Neural progenitor cell (in vitro differentiated cells): ENCODE measurements around the gene PNN. TPM values are rescaled to one million over a fixed set of nuclear protein-coding genes. Genes with fewer than 3 reads are reported as not detected.
"Not testable (repeated sequence)": the region's sequence is repeated elsewhere in the genome, so short reads cannot be mapped to it uniquely, and the experiment has no call there.

Experiments
- DNase-seq: peaks from one replicate; pipeline ENCODE4 v3.0.0-alpha.2; 2016; ENCODE audit warnings: low spot score
- H2AFZ ChIP-seq: fragments of 200-600 bp; sonication (generic); replicated peaks from 2 replicates; pipeline ENCODE4 v1.6.1; 2016; ENCODE audit warnings: antibody characterized with exemption
- H3F3A ChIP-seq: fragments of 200-600 bp; sonication (generic); 2 replicates; pipeline ENCODE4 v1.6.1; 2016; ENCODE audit warnings: antibody characterized with exemption, low read depth
- H3K27ac ChIP-seq: fragments of 200-600 bp; sonication (generic); 2 replicates; pipeline ENCODE4 v1.5.1; 2016; ENCODE audit warnings: mild to moderate bottlenecking
- H3K27me3 ChIP-seq: fragments of 200-600 bp; sonication (generic); 2 replicates; pipeline ENCODE4 v1.6.1; 2016; ENCODE audit warnings: mild to moderate bottlenecking, moderate library complexity
- H3K36me3 ChIP-seq: fragments of 200-600 bp; sonication (generic); 2 replicates; pipeline ENCODE4 v1.5.1; 2016
- H3K4me1 ChIP-seq: fragments of 200-600 bp; sonication (generic); 2 replicates; pipeline ENCODE4 v1.6.1; 2016; ENCODE audit warnings: mixed run types
- H3K4me2 ChIP-seq: fragments of 200-600 bp; sonication (generic); 2 replicates; pipeline ENCODE4 v1.6.1; 2016
- H3K4me3 ChIP-seq: fragments of 200-600 bp; sonication (generic); 2 replicates; pipeline ENCODE4 v1.5.1; 2016
- H3K79me2 ChIP-seq: fragments of 200-600 bp; sonication (generic); 2 replicates; pipeline ENCODE4 v1.6.1; 2016; ENCODE audit warnings: low read depth
- H3K9ac ChIP-seq: fragments of 200-600 bp; sonication (generic); 2 replicates; pipeline ENCODE4 v1.6.1; 2016
- H3K9me3 ChIP-seq: fragments of 200-600 bp; sonication (generic); 2 replicates; pipeline ENCODE4 v1.5.1; 2016; ENCODE audit warnings: low read depth
- H4K20me1 ChIP-seq: fragments of 200-600 bp; sonication (generic); 2 replicates; pipeline ENCODE4 v1.6.1; 2016; ENCODE audit warnings: low read depth
- H3K27ac Mint-ChIP-seq: 3 replicates; pipeline ENCODE4 v1.8.0; 2021; ENCODE audit warnings: mixed read lengths
- H3K27me3 Mint-ChIP-seq: 2 replicates; pipeline ENCODE4 v1.8.0; 2022; ENCODE audit warnings: low read depth, mild to moderate bottlenecking, inconsistent platforms, moderate library complexity, mixed read lengths; ENCODE audit not compliant: insufficient read depth
- H3K36me3 Mint-ChIP-seq: 3 replicates; pipeline ENCODE4 v1.8.0; 2021; ENCODE audit warnings: mixed read lengths
- H3K4me1 Mint-ChIP-seq: 3 replicates; pipeline ENCODE4 v1.8.0; 2021; ENCODE audit warnings: mixed read lengths
- H3K4me3 Mint-ChIP-seq: 3 replicates; pipeline ENCODE4 v1.8.0; 2021; ENCODE audit warnings: mild to moderate bottlenecking, moderate library complexity, mixed read lengths
- H3K9me3 Mint-ChIP-seq: 3 replicates; pipeline ENCODE4 v1.8.0; 2020; ENCODE audit warnings: mixed read lengths
- CTCF ChIP-seq: fragments of 200-600 bp; sonication (generic); IDR thresholded peaks from 2 replicates; pipeline ENCODE4 v1.5.1; 2017; ENCODE audit warnings: antibody characterized with exemption, mild to moderate bottlenecking
- EZH2 ChIP-seq: fragments of 200-600 bp; sonication (generic); IDR thresholded peaks from 2 replicates; pipeline ENCODE4 v1.6.1; 2017; ENCODE audit warnings: antibody characterized with exemption, mild to moderate bottlenecking, moderate library complexity
- EZH2phosphoT487 ChIP-seq: fragments of 200-600 bp; sonication (generic); IDR thresholded peaks from 2 replicates; pipeline ENCODE4 v1.6.1; 2017; ENCODE audit warnings: antibody characterized with exemption
- total RNA-seq: library from RNA; depleted of rRNA; stranded (reverse); fragments of >200 nt; gene quantifications from 2 replicates; pipeline ENCODE4 v1.2.3, GENCODE V29; 2015; ENCODE audit warnings: low replicate concordance

Gene PNN
- total RNA-seq, 1 donor from 2014 or later: 110 TPM

GRCh38 chr14:39143226-39143625 is 31.8 kb upstream of the PNN start:
- H3K27ac Mint-ChIP-seq, H3K4me1 Mint-ChIP-seq, H3K9me3 ChIP-seq, H3K27me3 ChIP-seq, H3K79me2 ChIP-seq, H3K4me1 ChIP-seq, H3K4me2 ChIP-seq, H3K9ac ChIP-seq, DNase-seq, H3K27ac ChIP-seq, H3K9me3 Mint-ChIP-seq, H3K4me3 ChIP-seq, H2AFZ ChIP-seq, H3K27me3 Mint-ChIP-seq, H3F3A ChIP-seq, H4K20me1 ChIP-seq, H3K4me3 Mint-ChIP-seq, H3K36me3 ChIP-seq: not testable (repeated sequence)
- peaks cover 26% of the 10 kb centered on the region for H3K36me3 Mint-ChIP-seq

- no peak overlapping the region for H3K4me3 Mint-ChIP-seq
- no peak overlapping the region for H3K27ac ChIP-seq
- H3K36me3 ChIP-seq: no peaks in the 10 kb centered on the region
- H3K27me3 Mint-ChIP-seq: no peaks in the 10 kb centered on the region
- no peak overlapping the region for H3K9ac ChIP-seq
- H2AFZ ChIP-seq: no peak overlapping the region
- TF ChIP-seq CTCF (no peak), EZH2 (no peak), EZH2phosphoT487 (no peak)
- H3K4me3 ChIP-seq: no peak overlapping the region
- no peaks in the 10 kb centered on the region for H3F3A ChIP-seq
- H3K4me1 Mint-ChIP-seq: no peaks in the 10 kb centered on the region
- H4K20me1 ChIP-seq: no peaks in the 10 kb centered on the region
- H3K9me3 ChIP-seq: no peaks in the 10 kb centered on the region
- DNase-seq: no peak
- H3K27ac Mint-ChIP-seq: peak overlapping the region; percentile 46
- no peak overlapping the region for H3K4me2 ChIP-seq
- no peaks in the 10 kb centered on the region for H3K79me2 ChIP-seq
- H3K4me1 ChIP-seq: no peaks in the 10 kb centered on the region
- peaks cover 21% of the 10 kb centered on the region for H3K36me3 Mint-ChIP-seq
- H3K27me3 ChIP-seq: no peaks in the 10 kb centered on the region
- H3K9me3 Mint-ChIP-seq: peaks cover 6% of the 10 kb centered on the region
Measured at GRCh38 chr14:39145266-39145966, 29.6 kb upstream of the PNN start.

- H3K4me3 Mint-ChIP-seq: no peak overlapping the region
- H3K27me3 Mint-ChIP-seq: peaks cover 2% of the 10 kb centered on the region
- H3K27ac ChIP-seq: no peak overlapping the region
- no peak overlapping the region for H2AFZ ChIP-seq
- H3F3A ChIP-seq: peaks cover 13% of the 10 kb centered on the region
- H3K4me3 ChIP-seq: no peak overlapping the region
- TF ChIP-seq CTCF: no peak
- no peak for TF ChIP-seq EZH2phosphoT487
- H3K36me3 Mint-ChIP-seq: peaks cover 11% of the 10 kb centered on the region
- peaks cover 4% of the 10 kb centered on the region for H3K36me3 ChIP-seq
- H3K9me3 ChIP-seq: no peaks in the 10 kb centered on the region
- H3K79me2 ChIP-seq: peaks cover 2% of the 10 kb centered on the region
- DNase-seq: no peak
- H3K27ac Mint-ChIP-seq: no peak overlapping the region
- no peak overlapping the region for H3K9ac ChIP-seq
- no peak overlapping the region for H3K4me2 ChIP-seq
- no peaks in the 10 kb centered on the region for H3K9me3 Mint-ChIP-seq
- peaks cover 12% of the 10 kb centered on the region for H3K4me1 ChIP-seq
- no peaks in the 10 kb centered on the region for H3K27me3 ChIP-seq
- H4K20me1 ChIP-seq: peaks cover 20% of the 10 kb centered on the region
- H3K4me1 Mint-ChIP-seq: no peaks in the 10 kb centered on the region
Measured at GRCh38 chr14:39154594-39155189, 20.4 kb upstream of the PNN start.

- H3K36me3 Mint-ChIP-seq: peaks cover 13% of the 10 kb centered on the region
- Histone ChIP-seq H3F3A (peaks cover 13% of the 10 kb centered on the region), H3K4me3 (no peak overlapping the region), H3K9ac (no peak overlapping the region), H3K27me3 (no peaks in the 10 kb centered on the region), H4K20me1 (peaks cover 20% of the 10 kb centered on the region), H3K79me2 (peaks cover 23% of the 10 kb centered on the region), H3K9me3 (no peaks in the 10 kb centered on the region), H3K36me3 (peaks cover 4% of the 10 kb centered on the region), H3K27ac (no peak overlapping the region), H2AFZ (no peak overlapping the region), H3K4me1 (peaks cover 12% of the 10 kb centered on the region), H3K4me2 (peak overlapping the region; percentile 2)
- DNase-seq: peak; percentile 60
- no peaks in the 10 kb centered on the region for H3K4me1 Mint-ChIP-seq
- peaks cover 2% of the 10 kb centered on the region for H3K27me3 Mint-ChIP-seq
- no peak overlapping the region for H3K27ac Mint-ChIP-seq
- TF ChIP-seq EZH2phosphoT487: no peak
- no peak for TF ChIP-seq CTCF
- TF ChIP-seq EZH2: no peak
- no peak overlapping the region for H3K4me3 Mint-ChIP-seq
- no peaks in the 10 kb centered on the region for H3K9me3 Mint-ChIP-seq
Measured at GRCh38 chr14:39157491-39157890, 17.6 kb upstream of the PNN start.
